ENCODE results near the gene ARCN1. TPM values are rescaled to one million over a fixed set of nuclear protein-coding genes. Genes with fewer than 3 reads are reported as not detected.

Gene ARCN1
- total RNA-seq, 1 donor from 2014 or later: 91.3 TPM

GRCh38 chr11:118632577-118633318 lies 60.5 kb downstream of the ARCN1 start:
- ATAC-seq (ENCODE audit: low read depth) (no peak), DNase-seq (no peak)
- Mint-ChIP-seq H3K36me3 (ENCODE audit: low read depth) (no peaks in the 10 kb centered on the region), H3K4me1 (no peaks in the 10 kb centered on the region), H3K27me3 (peaks cover 15% of the 10 kb centered on the region), H3K27ac (no peak overlapping the region), H3K9me3 (no peaks in the 10 kb centered on the region), H3K4me3 (no peak overlapping the region)
- no peak for TF ChIP-seq CTCF (IDR thresholded peaks at IDR 0.05)
- CTCF ChIA-PET: no interaction called here
- intact Hi-C loops (cut with micrococcal nuclease): no loop called here
- POLR2A ChIA-PET: no interaction called here

GRCh38 chr11:118633319-118633690 lies 61.1 kb downstream of the ARCN1 start:
- H3K9me3 Mint-ChIP-seq: no peaks in the 10 kb centered on the region
- CTCF ChIA-PET: no interaction called here
- no peaks in the 10 kb centered on the region for H3K36me3 Mint-ChIP-seq (ENCODE audit: low read depth)
- POLR2A ChIA-PET: no interaction called here
- intact Hi-C loops (cut with micrococcal nuclease): no loop called here
- no peaks in the 10 kb centered on the region for H3K4me1 Mint-ChIP-seq
- ATAC-seq (ENCODE audit: low read depth): no peak
- no peak for DNase-seq
- peaks cover 15% of the 10 kb centered on the region for H3K27me3 Mint-ChIP-seq
- H3K27ac Mint-ChIP-seq: no peak overlapping the region
- no peak for TF ChIP-seq CTCF (IDR thresholded peaks at IDR 0.05)
- no peak overlapping the region for H3K4me3 Mint-ChIP-seq

GRCh38 chr11:118633979-118634378 lies 61.8 kb downstream of the ARCN1 start:
- Mint-ChIP-seq H3K27me3 (peaks cover 15% of the 10 kb centered on the region), H3K27ac (no peak overlapping the region), H3K9me3 (no peaks in the 10 kb centered on the region), H3K36me3 (ENCODE audit: low read depth) (no peaks in the 10 kb centered on the region), H3K4me1 (no peaks in the 10 kb centered on the region), H3K4me3 (no peak overlapping the region)
- ATAC-seq (ENCODE audit: low read depth) (no peak), DNase-seq (no peak)
- intact Hi-C loops (cut with micrococcal nuclease): no loop called here
- CTCF ChIA-PET: no interaction called here
- TF ChIP-seq CTCF (IDR thresholded peaks at IDR 0.05): no peak
- POLR2A ChIA-PET: no interaction called here

- H3K36me3 Mint-ChIP-seq (ENCODE audit: low read depth): no peaks in the 10 kb centered on the region
- CTCF ChIA-PET: no interaction called here
These were observed 62.4 kb downstream of the ARCN1 start for GRCh38 chr11:118634431-118635236.

More at GRCh38 chr11:118634431-118635236, 62.4 kb downstream of the ARCN1 start:
- Mint-ChIP-seq H3K4me3 (no peak overlapping the region), H3K27me3 (peaks cover 15% of the 10 kb centered on the region), H3K4me1 (no peaks in the 10 kb centered on the region), H3K27ac (no peak overlapping the region), H3K9me3 (no peaks in the 10 kb centered on the region)
- DNase-seq (no peak), ATAC-seq (ENCODE audit: low read depth) (peak; percentile 34)
- POLR2A ChIA-PET: no interaction called here
- TF ChIP-seq CTCF (IDR thresholded peaks at IDR 0.05): no peak
- intact Hi-C loops (cut with micrococcal nuclease): no loop called here

All from activated B cell treated with CpG ODN at 0.5 μM for 24 hours (primary cell).